Measurements from ENCODE around the gene PBX1. TPM values are rescaled to one million over a fixed set of nuclear protein-coding genes. Genes with fewer than 3 reads are reported as not detected.

PBX1 gene
- total RNA-seq, 1 experiment from 2014 or later: 9.8 TPM

- CTCF ChIA-PET: no interaction called here
- Histone ChIP-seq H3K9me2 (replicated peaks; ENCODE audit: low read length) (no peaks in the 10 kb centered on the region), H3K27ac (ENCODE audit: low read length) (no peak overlapping the region), H4K20me1 (ENCODE audit: low read length) (no peaks in the 10 kb centered on the region), H3K9me3 (ENCODE audit: low read length) (no peaks in the 10 kb centered on the region), H3K79me2 (ENCODE audit: low read length) (no peaks in the 10 kb centered on the region), H3K36me3 (ENCODE audit: low read depth, low read length) (no peaks in the 10 kb centered on the region), H3F3A (ENCODE audit: low read length, unreplicated experiment) (no peaks in the 10 kb centered on the region), H3K9ac (ENCODE audit: low read length) (no peak overlapping the region), H3K4me2 (ENCODE audit: low read length) (no peak overlapping the region), H3K27me3 (ENCODE audit: low read length) (no peaks in the 10 kb centered on the region), H3K4me1 (ENCODE audit: insufficient read depth, low read length) (peaks cover 15% of the 10 kb centered on the region), H3K4me3 (ENCODE audit: low read length) (no peak overlapping the region), H2AFZ (ENCODE audit: low read length) (no peak overlapping the region)
- no peak for DNase-seq
- intact Hi-C loops (cut with micrococcal nuclease): no loop called here
- BruUV-seq (replicated peaks): no TSS peak
- POLR2A ChIA-PET (ENCODE audit: unreplicated experiment): no interaction called here
- no peak for TF ChIP-seq EZH2 (IDR thresholded peaks at IDR 0.05; ENCODE audit: low read length, unreplicated experiment)
- no peak for TF ChIP-seq CTCF (conservative IDR thresholded peaks at IDR 0.05; ENCODE audit: low read depth, low read length)
- no peak for TF ChIP-seq EZH2phosphoT487 (IDR thresholded peaks at IDR 0.05; ENCODE audit: borderline replicate concordance, low read length)
- ATAC-seq: no peak
Measured at GRCh38 chr1:164687777-164688176, 128.8 kb downstream of the PBX1 start.

DNA sequence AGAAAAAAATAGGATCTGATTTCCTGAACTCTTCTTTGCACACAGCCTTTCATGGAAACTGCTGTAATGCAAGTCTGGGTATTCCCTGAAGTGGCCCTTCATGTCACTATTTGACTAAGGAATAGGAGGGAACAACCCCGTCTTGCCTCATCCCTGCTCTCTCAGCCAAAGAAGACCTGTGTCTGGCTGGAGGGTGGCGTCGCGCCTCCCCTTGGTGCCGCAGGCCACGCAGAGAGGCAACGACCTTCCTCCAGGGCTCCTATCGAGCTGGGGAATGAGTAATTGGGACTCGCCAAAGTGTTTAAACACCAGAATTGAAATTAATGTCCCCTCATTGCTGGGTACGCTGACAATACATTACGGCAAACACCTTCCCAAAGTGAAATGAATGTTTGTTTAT, 129.8 kb downstream of the PBX1 start:
- no peak for DNase-seq
- Histone ChIP-seq H3K4me2 (ENCODE audit: low read length) (no peak overlapping the region), H2AFZ (ENCODE audit: low read length) (no peak overlapping the region), H3K27me3 (ENCODE audit: low read length) (no peaks in the 10 kb centered on the region), H3K27ac (ENCODE audit: low read length) (no peak overlapping the region), H3K9me2 (replicated peaks; ENCODE audit: low read length) (no peaks in the 10 kb centered on the region), H3K4me1 (ENCODE audit: insufficient read depth, low read length) (peaks cover 5% of the 10 kb centered on the region), H3K4me3 (ENCODE audit: low read length) (no peak overlapping the region), H3K79me2 (ENCODE audit: low read length) (no peaks in the 10 kb centered on the region), H3K9me3 (ENCODE audit: low read length) (no peaks in the 10 kb centered on the region), H3F3A (ENCODE audit: low read length, unreplicated experiment) (no peaks in the 10 kb centered on the region), H4K20me1 (ENCODE audit: low read length) (no peaks in the 10 kb centered on the region), H3K9ac (ENCODE audit: low read length) (no peak overlapping the region), H3K36me3 (ENCODE audit: low read depth, low read length) (no peaks in the 10 kb centered on the region)
- CTCF ChIA-PET: no interaction called here
- no TSS peak for BruUV-seq (replicated peaks)
- ATAC-seq: no peak
- intact Hi-C loops (cut with micrococcal nuclease): no loop called here
- POLR2A ChIA-PET (ENCODE audit: unreplicated experiment): no interaction called here
- TF ChIP-seq EZH2 (IDR thresholded peaks at IDR 0.05; ENCODE audit: low read length, unreplicated experiment) (no peak), CTCF (conservative IDR thresholded peaks at IDR 0.05; ENCODE audit: low read depth, low read length) (no peak), EZH2phosphoT487 (IDR thresholded peaks at IDR 0.05; ENCODE audit: borderline replicate concordance, low read length) (no peak)

DNA sequence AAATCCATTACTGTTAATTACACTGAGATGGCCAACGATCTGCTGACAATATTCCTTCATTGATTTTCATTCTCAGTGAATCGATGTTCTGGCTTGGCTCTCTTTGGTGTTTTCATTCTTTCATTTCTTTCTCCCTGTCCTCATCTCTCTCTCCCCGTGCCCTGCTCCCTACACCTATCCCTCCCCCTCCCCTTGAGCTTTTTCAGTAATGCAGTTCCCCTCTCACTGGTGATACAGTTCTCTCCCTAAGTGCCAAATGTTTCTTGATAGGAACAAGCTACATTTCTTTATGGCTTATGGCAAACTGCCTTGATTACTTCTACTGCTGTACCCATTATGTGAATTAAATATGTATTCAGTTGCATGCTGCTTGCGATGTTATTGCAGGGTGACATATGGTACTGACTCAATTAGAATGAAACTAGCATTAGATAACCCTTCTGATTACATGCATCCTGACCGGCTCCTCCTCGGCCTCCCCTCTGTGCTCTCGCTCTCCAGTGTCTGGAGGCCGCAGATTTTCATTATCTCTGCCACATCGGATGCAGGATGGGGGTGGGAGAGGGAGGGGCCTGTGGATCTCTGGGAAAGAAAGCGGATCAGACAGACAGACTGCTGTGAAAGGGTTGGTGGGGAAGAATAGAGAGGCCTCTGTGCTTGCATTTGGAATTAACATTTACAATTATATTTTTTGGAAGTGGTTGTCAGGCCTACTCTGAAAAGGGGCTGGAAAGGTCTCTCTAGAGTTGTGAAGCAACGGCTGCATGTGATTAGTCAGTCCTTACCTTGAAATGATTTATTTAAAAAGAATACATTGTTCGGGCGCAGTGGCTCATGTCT, 130.9 kb downstream of the PBX1 start:
- no peaks in the 10 kb centered on the region for H3F3A ChIP-seq (ENCODE audit: low read length, unreplicated experiment)
- no peaks in the 10 kb centered on the region for H3K79me2 ChIP-seq (ENCODE audit: low read length)
- no peak overlapping the region for H3K4me3 ChIP-seq (ENCODE audit: low read length)
- H3K9me3 ChIP-seq (ENCODE audit: low read length): no peaks in the 10 kb centered on the region
- ChIA-PET POLR2A (ENCODE audit: unreplicated experiment) (no interaction called here), CTCF (no interaction called here)
- no peak for TF ChIP-seq EZH2phosphoT487 (IDR thresholded peaks at IDR 0.05; ENCODE audit: borderline replicate concordance, low read length)
- TF ChIP-seq EZH2 (IDR thresholded peaks at IDR 0.05; ENCODE audit: low read length, unreplicated experiment): no peak
- no peak for TF ChIP-seq CTCF (conservative IDR thresholded peaks at IDR 0.05; ENCODE audit: low read depth, low read length)
- intact Hi-C loops (cut with micrococcal nuclease): no loop called here
- no peaks in the 10 kb centered on the region for H3K36me3 ChIP-seq (ENCODE audit: low read depth, low read length)
- H3K9me2 ChIP-seq (replicated peaks; ENCODE audit: low read length): 0 out of 2 replicates have a peak, but pooled peaks cover 2% of the 10 kb centered on the region
- H3K27me3 ChIP-seq (ENCODE audit: low read length): no peaks in the 10 kb centered on the region
- no peak overlapping the region for H3K4me2 ChIP-seq (ENCODE audit: low read length)
- BruUV-seq (replicated peaks): no TSS peak
- H3K4me1 ChIP-seq (ENCODE audit: insufficient read depth, low read length): no peaks in the 10 kb centered on the region
- H3K9ac ChIP-seq (ENCODE audit: low read length): no peak overlapping the region
- no peak overlapping the region for H2AFZ ChIP-seq (ENCODE audit: low read length)
- no peak for ATAC-seq
- H4K20me1 ChIP-seq (ENCODE audit: low read length): no peaks in the 10 kb centered on the region
- no peak overlapping the region for H3K27ac ChIP-seq (ENCODE audit: low read length)
- DNase-seq: no peak
